ENCODE data around the gene VCAN.

GRCh38 chr5:83563631-83564030 is 92.1 kb downstream of the VCAN start:
- TF ChIP-seq CTCF (IDR thresholded peaks at IDR 0.05; ENCODE audit: low read depth, low read length) (no peak), POLR2A (IDR thresholded peaks at IDR 0.05; ENCODE audit: extremely low read depth, insufficient read length) (no peak)

Data from NB4 (cell line).